Posterior vena cava (tissue), 2 donors: ENCODE results near the gene SDCCAG8. TPM values are rescaled to one million over a fixed set of nuclear protein-coding genes. Genes with fewer than 3 reads are reported as not detected.

Experiments used
- DNase-seq: peaks from one replicate; pipeline ENCODE4 v3.0.0-alpha.2; 2020; ENCODE audit warnings: low spot score
- intact Hi-C, 2 donors: fragments of 100-400 bp; cut with DNase I; formaldehyde crosslinking; loops; one replicate each; pipeline versions ENCODE4 v1.14.1 to v1.14.2; 2022 to 2023
- total RNA-seq, 2 donors: library from RNA; stranded (reverse); fragmentation: NEBNext Ultra II Directional; extraction: Animal tissue kit (Norgen Biotek cat#: 25700); gene quantifications; one replicate each; pipeline ENCODE4 v1.2.1, GENCODE V29; 2021
- donor health status: DM: yes; HTN: yes; CAD: no.
- donor health status: DM: yes; HTN: yes; CAD: no.

Gene SDCCAG8
- total RNA-seq, 2 donors from 2014 or later = 40.8 to 52.1 TPM

- intact Hi-C loops = loop anchor here in 1 of 2 donors (10.0 kb wide), 1 partner anchor 1748 kb away; the partner anchor contains the start of gene WDR64
- no peak for DNase-seq
These were observed 147.0 kb downstream of the SDCCAG8 start for GRCh38 chr1:243402868-243403267.

GRCh38 chr1:243406424-243406823, 150.6 kb downstream of the SDCCAG8 start:
- no peak for DNase-seq
- intact Hi-C loops = loop anchor here in 1 of 2 donors (10.0 kb wide), 1 partner anchor 1752 kb away; the partner anchor contains the start of gene WDR64

- intact Hi-C loops = loop anchor here in 1 of 2 donors (10.0 kb wide), 1 partner anchor 1753 kb away; the partner anchor contains the start of gene WDR64
- no peak for DNase-seq
These were observed 151.6 kb downstream of the SDCCAG8 start for GRCh38 chr1:243407284-243408018.

- intact Hi-C loops = loop anchor here in 1 of 2 donors (10.0 kb wide), 1 partner anchor 1754 kb away; the partner anchor contains the start of gene WDR64
These were observed 152.6 kb downstream of the SDCCAG8 start for GRCh38 chr1:243408479-243408878.

GRCh38 chr1:243409284-243409683, 153.4 kb downstream of the SDCCAG8 start:
- DNase-seq = no peak
- intact Hi-C loops = loop anchor here in 1 of 2 donors (10.0 kb wide), 1 partner anchor 1754 kb away; the partner anchor contains the start of gene WDR64

More at GRCh38 chr1:243408479-243408878, 152.6 kb downstream of the SDCCAG8 start:
- DNase-seq = no peak

GRCh38 chr1:243411472-243411871, 155.6 kb downstream of the SDCCAG8 start:
- intact Hi-C loops = no loop called here
- no peak for DNase-seq

- no peak for DNase-seq
- intact Hi-C loops = no loop called here
These were observed 157.8 kb downstream of the SDCCAG8 start for GRCh38 chr1:243413431-243414151.

DNA sequence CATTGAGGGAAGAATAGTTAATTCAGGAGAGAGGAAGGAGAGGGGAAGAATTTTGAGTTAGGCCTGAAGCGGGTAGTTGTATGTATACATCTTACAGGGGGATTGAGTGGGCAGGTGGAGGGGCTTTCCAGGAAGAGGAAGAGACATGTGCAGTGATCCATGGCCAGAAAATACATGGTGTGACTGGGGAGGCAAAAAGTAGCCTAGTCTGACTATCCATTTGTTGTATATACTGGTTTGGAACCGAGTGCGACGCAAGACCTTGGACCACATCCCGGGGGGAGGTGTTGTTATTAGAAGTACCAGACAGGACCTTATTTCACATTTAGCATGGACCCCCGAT, 158.3 kb downstream of the SDCCAG8 start:
- no peak for DNase-seq
- intact Hi-C loops = no loop called here

DNA sequence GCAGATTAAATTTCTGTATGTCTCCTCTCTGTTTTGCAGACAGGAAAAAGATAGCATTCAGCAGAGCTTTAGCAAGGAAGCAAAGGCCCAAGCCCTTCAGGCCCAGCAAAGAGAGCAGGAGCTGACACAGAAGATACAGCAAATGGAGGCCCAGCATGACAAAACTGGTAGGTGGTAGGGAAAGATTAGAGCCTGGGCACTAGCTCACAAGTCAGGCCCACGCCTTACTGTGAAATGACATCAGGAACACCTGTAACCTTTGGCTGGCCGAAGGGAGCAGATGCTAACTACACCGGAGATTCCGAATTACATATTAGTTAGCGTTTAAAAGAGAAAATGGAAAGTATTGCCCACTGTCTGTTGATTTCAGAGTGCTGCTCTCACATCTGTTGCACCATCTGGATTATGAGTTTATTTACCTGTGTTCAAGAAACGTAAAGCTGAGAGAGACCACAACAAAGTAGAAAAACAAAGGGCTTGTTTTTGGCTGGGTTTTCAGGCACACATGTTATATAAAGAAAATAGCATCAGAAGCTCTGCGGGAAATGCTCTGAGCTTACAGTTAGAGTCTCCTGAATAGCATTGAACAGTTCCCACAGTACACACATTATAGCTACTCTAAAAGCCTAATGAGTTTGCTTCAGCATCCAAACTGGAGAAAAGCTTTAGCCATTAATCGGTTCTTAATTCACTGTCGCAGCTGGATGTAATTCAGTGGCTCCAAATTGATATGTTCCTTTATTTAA, 160.0 kb downstream of the SDCCAG8 start:
- intact Hi-C loops = no loop called here
- no peak for DNase-seq

GRCh38 chr1:243416495-243416894, 160.7 kb downstream of the SDCCAG8 start:
- no peak for DNase-seq
- intact Hi-C loops = no loop called here

- no peak for DNase-seq
- intact Hi-C loops = no loop called here
These were observed 164.4 kb downstream of the SDCCAG8 start for GRCh38 chr1:243420016-243420945.

DNA sequence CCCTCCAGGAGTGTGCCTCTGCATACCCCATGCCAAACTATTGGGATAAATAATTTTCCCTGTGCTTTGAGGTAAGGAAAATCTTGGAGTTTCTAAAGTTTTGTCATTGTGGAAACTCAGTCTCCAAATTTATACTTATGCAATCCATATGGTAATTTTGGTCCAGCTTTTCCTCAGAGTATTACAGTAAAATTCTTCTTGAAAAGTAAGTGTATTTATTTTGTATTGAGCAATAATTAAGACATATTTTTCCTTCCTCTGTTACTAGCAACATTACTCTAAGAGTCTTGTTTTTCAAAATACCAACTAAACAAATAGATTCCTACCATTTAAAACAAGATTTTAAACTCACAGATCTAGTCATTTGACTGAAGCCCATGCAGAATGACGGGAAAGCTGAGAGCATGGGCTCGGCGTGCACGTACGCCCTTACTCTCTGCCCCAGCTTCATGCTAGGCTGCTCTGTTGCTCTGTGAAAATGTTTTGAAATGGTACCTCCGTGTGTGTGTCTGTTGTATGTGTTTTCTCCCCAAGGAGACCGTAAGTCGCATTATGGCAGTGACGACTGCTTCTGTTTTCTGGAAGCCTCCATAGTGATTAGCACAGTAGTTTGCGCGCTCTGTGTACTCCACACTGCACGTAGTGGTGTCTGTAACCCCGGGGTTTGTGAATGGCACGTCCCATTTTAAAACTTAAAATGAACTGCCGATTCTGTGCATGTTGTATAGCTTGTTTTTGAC, 165.3 kb downstream of the SDCCAG8 start:
- intact Hi-C loops = no loop called here
- DNase-seq = no peak

DNA sequence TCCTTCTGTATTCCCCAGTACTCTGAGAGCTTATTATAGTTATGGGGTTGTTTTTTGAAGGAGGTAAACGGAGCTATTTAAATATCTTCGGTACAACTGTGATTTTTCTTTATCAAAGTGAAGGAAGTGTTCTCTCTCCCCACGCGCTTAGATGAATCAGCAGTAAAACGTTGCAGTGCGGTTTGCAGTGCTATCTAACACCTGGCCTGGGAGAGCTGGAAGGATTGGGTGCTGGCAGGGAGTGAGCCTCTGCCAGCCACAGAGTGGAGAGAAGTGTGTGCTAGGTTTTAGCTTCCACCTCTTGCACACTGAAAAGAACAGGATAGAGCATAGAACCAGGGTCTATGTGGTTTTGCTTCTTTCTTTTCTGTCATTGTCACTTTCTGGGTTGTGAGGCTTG, 165.9 kb downstream of the SDCCAG8 start:
- no peak for DNase-seq
- intact Hi-C loops = no loop called here

GRCh38 chr1:243422362-243422761, 166.5 kb downstream of the SDCCAG8 start:
- no peak for DNase-seq
- intact Hi-C loops = no loop called here

GRCh38 chr1:243428084-243428483, 172.2 kb downstream of the SDCCAG8 start:
- DNase-seq = no peak
- intact Hi-C loops = no loop called here

GRCh38 chr1:243428617-243429342, 172.9 kb downstream of the SDCCAG8 start:
- intact Hi-C loops = no loop called here
- no peak for DNase-seq

DNA sequence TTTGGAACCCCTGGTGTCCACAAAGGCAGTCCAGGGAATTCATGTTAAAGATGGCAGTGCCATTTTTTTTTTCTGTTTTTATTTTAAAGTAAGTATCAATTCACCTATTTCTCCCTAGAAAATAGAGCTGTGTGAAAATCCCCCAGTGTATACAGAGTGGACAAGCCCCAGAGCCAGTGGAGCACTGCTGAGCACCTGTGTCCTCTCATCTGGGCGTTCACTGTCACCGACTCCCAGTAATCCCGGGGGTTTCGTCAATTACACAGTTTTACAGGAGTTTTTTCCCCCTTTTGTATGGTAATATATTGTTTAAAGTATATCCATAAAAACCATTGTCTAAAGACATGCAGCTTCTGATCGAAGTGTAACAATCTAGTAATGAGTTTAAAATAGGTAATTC, 175.8 kb downstream of the SDCCAG8 start:
- intact Hi-C loops = no loop called here
- DNase-seq = no peak
